GM12891 (cell line): ENCODE results near the gene FAF1.

Experiments used
- POLR2A ChIP-seq: IDR thresholded peaks from 2 replicates; pipeline ENCODE4 v1.6.1; 2011; ENCODE audit warnings: low read depth, low read length, control low read depth
- POLR2AphosphoS5 ChIP-seq: IDR thresholded peaks from 2 replicates; pipeline ENCODE4 v1.6.1; 2011; ENCODE audit warnings: low read depth, low read length, control low read depth
- TAF1 ChIP-seq: IDR thresholded peaks from 2 replicates; pipeline ENCODE4 v1.6.1; 2011; ENCODE audit warnings: low read depth, low read length, control low read depth

DNA sequence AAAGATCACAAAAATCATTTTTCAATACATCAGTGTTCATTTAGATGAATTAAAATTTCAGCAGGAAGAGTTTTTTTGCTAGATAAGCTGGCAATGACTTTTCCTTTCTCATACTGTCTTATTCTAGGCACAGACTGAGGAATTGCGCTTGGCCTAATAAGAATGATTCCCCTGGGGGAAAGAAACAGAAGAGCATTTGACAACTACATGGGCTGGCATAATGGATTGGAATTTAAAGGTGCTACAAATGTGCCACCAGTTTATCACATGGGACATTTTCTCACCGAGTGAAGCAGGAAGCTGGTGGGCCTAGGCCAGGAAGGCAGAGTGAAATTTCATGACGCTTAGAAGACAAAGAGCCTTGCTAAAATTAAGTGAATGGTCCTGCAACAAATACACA, 49.3 kb upstream of the FAF1 start:
- TF ChIP-seq POLR2A (no peak), TAF1 (no peak), POLR2AphosphoS5 (no peak)
